ENCODE measurements around the gene MUC5AC.
"Not testable (repeated sequence)": the region's sequence is repeated elsewhere in the genome, so short reads cannot be mapped to it uniquely, and the experiment has no call there.

MUC5AC gene

GRCh38 chr11:1159488-1160220 is 1.9 kb downstream of the MUC5AC start:
- not testable (repeated sequence) for H3K4me3 ChIP-seq (ENCODE audit: low read depth, low read length); DNase-seq (ENCODE audit: low read depth)

GRCh38 chr11:1160231-1161101 is 2.7 kb downstream of the MUC5AC start:
- no peak for DNase-seq (ENCODE audit: low read depth)
- H3K4me3 ChIP-seq (ENCODE audit: low read depth, low read length) = no peak overlapping the region

GRCh38 chr11:1161410-1162137 is 3.8 kb downstream of the MUC5AC start:
- H3K4me3 ChIP-seq (ENCODE audit: low read depth, low read length) = no peak overlapping the region
- no peak for DNase-seq (ENCODE audit: low read depth)

GRCh38 chr11:1162138-1162475 is 4.4 kb downstream of the MUC5AC start:
- DNase-seq (ENCODE audit: low read depth) = no peak
- no peak overlapping the region for H3K4me3 ChIP-seq (ENCODE audit: low read depth, low read length)

- no peak for DNase-seq (ENCODE audit: low read depth)
- H3K4me3 ChIP-seq (ENCODE audit: low read depth, low read length) = no peak overlapping the region
Measured at GRCh38 chr11:1162491-1163311, 4.9 kb downstream of the MUC5AC start.

- no peak overlapping the region for H3K4me3 ChIP-seq (ENCODE audit: low read depth, low read length)
- no peak for DNase-seq (ENCODE audit: low read depth)
Measured at GRCh38 chr11:1163321-1163910, 5.7 kb downstream of the MUC5AC start.

GRCh38 chr11:1163911-1164735 is 6.4 kb downstream of the MUC5AC start:
- DNase-seq (ENCODE audit: low read depth) = no peak
- H3K4me3 ChIP-seq (ENCODE audit: low read depth, low read length) = no peak overlapping the region

- not testable (repeated sequence) for DNase-seq (ENCODE audit: low read depth); H3K4me3 ChIP-seq (ENCODE audit: low read depth, low read length)
Measured at GRCh38 chr11:1164779-1165255, 7.1 kb downstream of the MUC5AC start.

GRCh38 chr11:1165256-1166041 is 7.7 kb downstream of the MUC5AC start:
- DNase-seq (ENCODE audit: low read depth) = no peak
- H3K4me3 ChIP-seq (ENCODE audit: low read depth, low read length) = no peak overlapping the region

- no peak for DNase-seq (ENCODE audit: low read depth)
- H3K4me3 ChIP-seq (ENCODE audit: low read depth, low read length) = no peak overlapping the region
Measured at GRCh38 chr11:1167256-1167655, 9.5 kb downstream of the MUC5AC start.

GRCh38 chr11:1167751-1168231 is 10.0 kb downstream of the MUC5AC start:
- no peak overlapping the region for H3K4me3 ChIP-seq (ENCODE audit: low read depth, low read length)
- DNase-seq (ENCODE audit: low read depth) = no peak

- no peak for DNase-seq (ENCODE audit: low read depth)
- H3K4me3 ChIP-seq (ENCODE audit: low read depth, low read length) = no peak overlapping the region
Measured at GRCh38 chr11:1168256-1168655, 10.5 kb downstream of the MUC5AC start.

GRCh38 chr11:1168721-1169161 is 11.0 kb downstream of the MUC5AC start:
- DNase-seq (ENCODE audit: low read depth) = no peak
- no peak overlapping the region for H3K4me3 ChIP-seq (ENCODE audit: low read depth, low read length)

- no peak overlapping the region for H3K4me3 ChIP-seq (ENCODE audit: low read depth, low read length)
- DNase-seq (ENCODE audit: low read depth) = no peak
Measured at GRCh38 chr11:1171223-1171984, 13.7 kb downstream of the MUC5AC start.

- no peak overlapping the region for H3K4me3 ChIP-seq (ENCODE audit: low read depth, low read length)
- no peak for DNase-seq (ENCODE audit: low read depth)
Measured at GRCh38 chr11:1171985-1172728, 14.4 kb downstream of the MUC5AC start.

- H3K4me3 ChIP-seq (ENCODE audit: low read depth, low read length) = no peak overlapping the region
- no peak for DNase-seq (ENCODE audit: low read depth)
Measured at GRCh38 chr11:1172729-1173117, 15.0 kb downstream of the MUC5AC start.
